GM15510 (cell line): ENCODE measurements around the gene FAM219A.

Experiments used
- POLR2A ChIP-seq: IDR thresholded peaks from 3 replicates; pipeline ENCODE4 v1.6.1; 2011; ENCODE audit warnings: borderline replicate concordance; ENCODE audit not compliant: insufficient read length; ENCODE audit errors: extremely low read depth

FAM219A gene

GRCh38 chr9:34458013-34458958 lies at the start of gene FAM219A, which contains the start of gene DNAI1:
Gene FAM219A, minus strand, starts transcription at chr9:34458570. Its CDS starts 307 bp downstream, at chr9:34458263.
Gene DNAI1, plus strand, starts transcription at chr9:34458805. Its CDS starts 201 bp downstream, at chr9:34459006.
- TF ChIP-seq POLR2A: peak; percentile 63

- TF ChIP-seq POLR2A: no peak
These were observed 49.6 kb upstream of the FAM219A start for GRCh38 chr9:34507966-34508365.

- no peak for TF ChIP-seq POLR2A
These were observed 49.2 kb upstream of the FAM219A start for GRCh38 chr9:34507556-34507955.

GRCh38 chr9:34506623-34507022 lies 48.3 kb upstream of the FAM219A start:
- no peak for TF ChIP-seq POLR2A

- no peak for TF ChIP-seq POLR2A
These were observed 47.2 kb upstream of the FAM219A start for GRCh38 chr9:34505370-34506120.

- TF ChIP-seq POLR2A: no peak
These were observed 45.0 kb upstream of the FAM219A start for GRCh38 chr9:34503406-34503805.

- no peak for TF ChIP-seq POLR2A
These were observed 44.5 kb upstream of the FAM219A start for GRCh38 chr9:34502891-34503290.

- TF ChIP-seq POLR2A: no peak
These were observed 44.1 kb upstream of the FAM219A start for GRCh38 chr9:34502471-34502870.

- TF ChIP-seq POLR2A: no peak
These were observed 43.6 kb upstream of the FAM219A start for GRCh38 chr9:34501889-34502425.

GRCh38 chr9:34501372-34501771 lies 43.0 kb upstream of the FAM219A start:
- no peak for TF ChIP-seq POLR2A

- no peak for TF ChIP-seq POLR2A
These were observed 42.4 kb upstream of the FAM219A start for GRCh38 chr9:34500623-34501267.

- TF ChIP-seq POLR2A: no peak
These were observed 40.7 kb upstream of the FAM219A start for GRCh38 chr9:34499076-34499475.

- TF ChIP-seq POLR2A: no peak
These were observed 40.2 kb upstream of the FAM219A start for GRCh38 chr9:34498553-34498952.

- TF ChIP-seq POLR2A: no peak
These were observed 37.9 kb upstream of the FAM219A start for GRCh38 chr9:34496149-34496712.
